Spleen (tissue), 11 donors: ENCODE data around the gene PCLO. TPM values are rescaled to one million over a fixed set of nuclear protein-coding genes. Genes with fewer than 3 reads are reported as not detected.
"Not testable (repeated sequence)": the region's sequence is repeated elsewhere in the genome, so short reads cannot be mapped to it uniquely, and the experiment has no call there.

ENCODE experiments used
- DNase-seq: peaks from one replicate; pipeline ENCODE4 v3.0.0-alpha.2; 2020
- H3K27ac ChIP-seq, 8 donors: fragments of 200-600 bp; sonication (generic) in 7 of 8; 1 replicate in 4 of 8; 2 replicates in 4 of 8; pipeline versions ENCODE4 v1.5.0 to v1.8.0; 2016 to 2021; ENCODE audit warnings: inconsistent platforms in 4 of 8, mild to moderate bottlenecking in 4 of 8, moderate library complexity in 1 of 8
- H3K27me3 ChIP-seq, 7 donors: fragments of 200-600 bp; sonication (generic) in 6 of 7; replicated peaks in 1 of 7; 1 replicate in 4 of 7; 2 replicates in 3 of 7; pipeline versions ENCODE4 v1.5.0 to v1.8.0; 2016 to 2021; ENCODE audit warnings: inconsistent platforms in 3 of 7, mild to moderate bottlenecking in 1 of 7
- H3K36me3 ChIP-seq, 6 donors: fragments of 200-600 bp; sonication (generic) in 5 of 6; 1 replicate in 4 of 6; 2 replicates in 2 of 6; pipeline versions ENCODE4 v1.5.0 to v1.8.0; 2016 to 2021; ENCODE audit warnings: inconsistent platforms in 2 of 6
- H3K4me1 ChIP-seq, 6 donors: fragments of 200-600 bp; sonication (generic) in 5 of 6; 1 replicate in 3 of 6; 2 replicates in 3 of 6; pipeline versions ENCODE4 v1.5.0 to v1.8.0; 2016 to 2021; ENCODE audit warnings: inconsistent platforms in 3 of 6
- H3K4me3 ChIP-seq, 8 donors: fragments of 200-600 bp; sonication (generic) in 7 of 8; 1 replicate in 4 of 8; 2 replicates in 4 of 8; pipeline versions ENCODE4 v1.5.0 to v1.8.0; 2016 to 2021; ENCODE audit warnings: inconsistent platforms in 4 of 8, mild to moderate bottlenecking in 4 of 8, moderate library complexity in 2 of 8
- H3K9me3 ChIP-seq, 8 donors: fragments of 200-600 bp; sonication (generic) in 7 of 8; 1 replicate in 4 of 8; 2 replicates in 4 of 8; pipeline versions ENCODE4 v1.5.0 to v1.8.0; 2016 to 2021; ENCODE audit warnings: inconsistent platforms in 4 of 8
- POLR2A ChIP-seq, 3 donors: fragments of 450-650 bp; IDR thresholded peaks; one replicate each; pipeline ENCODE4 v1.5.1; 2017; ENCODE audit warnings: antibody characterized with exemption in 3 of 3, mild to moderate bottlenecking in 1 of 3
- POLR2AphosphoS5 ChIP-seq, 3 donors: sonication (generic); formaldehyde crosslinking; IDR thresholded peaks; one replicate each; pipeline ENCODE4 v1.5.1; 2017; ENCODE audit warnings: antibody characterized with exemption in 3 of 3
- WGBS, 5 donors: extraction: QIAGEN DNeasy Blood & Tissue Kit in 3 of 5; methylation state at CpG; one replicate each; pipeline versions ENCODE4 v1.1.5 to v1.1.7; 2013 to 2018; 5-methylcytosine and 5-hydroxymethylcytosine counted together
- intact Hi-C: fragments of 100-400 bp; cut with DNase I; formaldehyde crosslinking; loops from one replicate; pipeline ENCODE4 v1.15.0; 2023; ENCODE audit warnings: low total_unique reads
- polyA plus RNA-seq, 3 donors: library from polyadenylated mRNA; stranded (reverse); fragments of 200-250 nt; gene quantifications; one replicate each; pipeline ENCODE4 v1.2.1, GENCODE V29; 2013
- total RNA-seq, 7 donors: library from RNA; depleted of rRNA in 3 of 7; stranded (reverse); fragments of >200 nt in 3 of 7; fragmentation: NEBNext Ultra II Directional in 4 of 7; extraction: Animal tissue kit (Norgen Biotek cat#: 25700) in 4 of 7; gene quantifications; one replicate each; pipeline versions ENCODE4 v1.1.0 to v1.2.1, GENCODE V29; 2016 to 2021
- TF ChIP-seq, protein P1 (sequence below), 11 experiments: fragments of 200-600 bp in 7 of 11; fragments of 450-650 bp in 4 of 11; sonication (generic) in 4 of 11; IDR thresholded peaks in 8 of 11; conservative IDR thresholded peaks in 3 of 11; 1 replicate in 7 of 11; 2 replicates in 4 of 11; pipeline versions ENCODE4 v1.4.0 to v1.8.0; 2016 to 2021; ENCODE audit warnings: antibody characterized with exemption in 11 of 11, inconsistent platforms in 4 of 11, mild to moderate bottlenecking in 1 of 11
- donor health status: healthy with polysubstance abuse.
- donor health status: DM: no; HTN: no; CAD: no; lungs with moderate emphysema.
- donor health status: DM: no; HTN: no; CAD: no.
- donor health status: Bipolar disorder and iron deficiency.
- donor health status: healthy.
- donor health status: DM: no; HTN: no; CAD: no.
- donor health status: DM: yes; HTN: yes; CAD: no.

PCLO gene
- total and polyA plus RNA-seq, 10 donors: 0.05 to 9.9 (median 1.8) TPM

DNA sequence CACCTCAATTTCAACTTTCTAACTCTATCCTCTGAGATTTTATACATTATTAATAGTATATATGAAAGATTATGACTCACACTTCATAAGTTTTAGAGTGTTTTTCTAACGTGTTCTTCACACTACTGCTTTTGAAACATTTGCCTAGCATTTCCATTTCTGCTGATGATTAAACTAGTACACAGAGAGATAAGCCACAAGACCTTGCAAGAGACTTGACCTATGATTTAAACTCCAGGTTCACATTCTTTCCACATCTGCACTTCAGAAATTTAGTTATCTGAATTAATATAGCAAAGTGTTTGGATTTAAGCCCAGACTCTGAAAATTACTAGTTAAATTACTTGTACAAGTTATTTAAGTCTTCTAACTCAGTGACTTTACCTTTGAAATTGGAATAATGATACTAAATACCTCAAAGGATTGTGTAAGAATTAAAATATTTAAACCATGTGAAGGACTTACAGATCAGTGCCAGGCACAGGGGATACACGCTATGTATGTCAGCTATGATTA lies 66.6 kb downstream of the PCLO start:
- DNase-seq: no peak
- WGBS, 5 donors: 69 to 84% (median 75%) methylated on average over 2 of the region's 2 CpGs
- no peaks in the 10 kb centered on the region for H3K4me1 ChIP-seq

DNA sequence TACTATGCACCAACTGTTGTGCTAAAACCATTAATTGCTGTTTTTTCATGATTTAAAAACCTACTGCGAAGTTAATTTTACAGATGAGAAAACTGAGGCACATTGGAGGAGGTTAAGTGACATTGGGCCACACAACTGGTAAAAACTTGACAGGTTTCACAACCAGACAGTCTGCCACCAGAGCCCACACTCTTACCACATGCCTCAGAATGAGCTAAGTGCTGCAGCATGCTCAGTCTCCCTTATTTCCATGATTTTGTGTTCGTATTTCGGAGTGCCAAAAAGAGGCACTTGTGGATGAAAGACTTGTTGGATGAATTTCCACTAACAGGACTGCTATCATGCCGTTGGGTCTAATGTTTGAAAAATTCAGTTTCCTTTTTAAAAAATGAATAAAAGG lies 77.4 kb downstream of the PCLO start:
- intact Hi-C loops: no loop called here
- peaks cover 0 to 7% (median 1%) of the 10 kb centered on the region in 8 donors for H3K9me3 ChIP-seq
- no peak for DNase-seq
- 78 to 92% (median 82%) methylated on average over 4 of the region's 4 CpGs for WGBS, 5 donors
- TF ChIP-seq POLR2A (IDR thresholded peaks at IDR 0.05) (no peak), POLR2AphosphoS5 (IDR thresholded peaks at IDR 0.05) (no peak)
- TF ChIP-seq, protein P1, sequence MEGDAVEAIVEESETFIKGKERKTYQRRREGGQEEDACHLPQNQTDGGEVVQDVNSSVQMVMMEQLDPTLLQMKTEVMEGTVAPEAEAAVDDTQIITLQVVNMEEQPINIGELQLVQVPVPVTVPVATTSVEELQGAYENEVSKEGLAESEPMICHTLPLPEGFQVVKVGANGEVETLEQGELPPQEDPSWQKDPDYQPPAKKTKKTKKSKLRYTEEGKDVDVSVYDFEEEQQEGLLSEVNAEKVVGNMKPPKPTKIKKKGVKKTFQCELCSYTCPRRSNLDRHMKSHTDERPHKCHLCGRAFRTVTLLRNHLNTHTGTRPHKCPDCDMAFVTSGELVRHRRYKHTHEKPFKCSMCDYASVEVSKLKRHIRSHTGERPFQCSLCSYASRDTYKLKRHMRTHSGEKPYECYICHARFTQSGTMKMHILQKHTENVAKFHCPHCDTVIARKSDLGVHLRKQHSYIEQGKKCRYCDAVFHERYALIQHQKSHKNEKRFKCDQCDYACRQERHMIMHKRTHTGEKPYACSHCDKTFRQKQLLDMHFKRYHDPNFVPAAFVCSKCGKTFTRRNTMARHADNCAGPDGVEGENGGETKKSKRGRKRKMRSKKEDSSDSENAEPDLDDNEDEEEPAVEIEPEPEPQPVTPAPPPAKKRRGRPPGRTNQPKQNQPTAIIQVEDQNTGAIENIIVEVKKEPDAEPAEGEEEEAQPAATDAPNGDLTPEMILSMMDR (IDR thresholded peaks at IDR 0.05 in 8 of 11, conservative IDR thresholded peaks at IDR 0.05 in 3 of 11): no peak
- H3K4me3 ChIP-seq: no peak overlapping the region
- no peak overlapping the region for H3K27ac ChIP-seq
- no peaks in the 10 kb centered on the region for H3K27me3 ChIP-seq
- no peaks in the 10 kb centered on the region for H3K36me3 ChIP-seq
- no peaks in the 10 kb centered on the region for H3K4me1 ChIP-seq

More for the DNA sequence above, 66.6 kb downstream of the PCLO start:
- Histone ChIP-seq H3K27ac (no peak overlapping the region), H3K36me3 (no peaks in the 10 kb centered on the region), H3K27me3 (no peaks in the 10 kb centered on the region), H3K9me3 (peaks cover 0 to 8% (median 0%) of the 10 kb centered on the region in 8 donors), H3K4me3 (no peak overlapping the region)
- intact Hi-C loops: no loop called here
- TF ChIP-seq, protein P1 (IDR thresholded peaks at IDR 0.05 in 8 of 11, conservative IDR thresholded peaks at IDR 0.05 in 3 of 11): no peak
- TF ChIP-seq POLR2AphosphoS5 (IDR thresholded peaks at IDR 0.05): no peak
- no peak for TF ChIP-seq POLR2A (IDR thresholded peaks at IDR 0.05)

DNA sequence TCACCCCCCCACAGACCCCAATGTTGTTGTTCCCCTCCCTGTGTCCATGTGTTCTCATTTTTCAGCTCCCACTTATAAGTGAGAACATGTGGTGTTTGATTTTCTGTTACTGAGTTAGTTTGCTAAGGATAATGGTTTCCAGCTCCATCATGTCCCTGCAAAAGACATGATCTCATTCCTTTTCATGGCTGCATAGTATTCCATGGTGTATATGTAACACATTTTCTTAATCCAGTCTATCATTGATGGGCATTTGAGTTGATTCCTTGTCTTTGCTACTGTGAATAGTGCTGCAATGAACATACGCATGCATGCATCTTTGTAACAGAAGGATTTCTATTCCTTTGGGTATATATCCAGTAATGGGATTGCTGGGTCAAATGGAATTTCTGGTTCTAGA lies 82.8 kb downstream of the PCLO start:
- 86 to 98% (median 94%) methylated on average over 1 of the region's 1 CpG for WGBS, 5 donors
- H3K27me3 ChIP-seq, DNase-seq, H3K4me3 ChIP-seq, H3K27ac ChIP-seq, H3K4me1 ChIP-seq, H3K36me3 ChIP-seq, intact Hi-C loops: not testable (repeated sequence)
- peaks cover 0 to 12% (median 8%) of the 10 kb centered on the region in 8 donors for H3K9me3 ChIP-seq

DNA sequence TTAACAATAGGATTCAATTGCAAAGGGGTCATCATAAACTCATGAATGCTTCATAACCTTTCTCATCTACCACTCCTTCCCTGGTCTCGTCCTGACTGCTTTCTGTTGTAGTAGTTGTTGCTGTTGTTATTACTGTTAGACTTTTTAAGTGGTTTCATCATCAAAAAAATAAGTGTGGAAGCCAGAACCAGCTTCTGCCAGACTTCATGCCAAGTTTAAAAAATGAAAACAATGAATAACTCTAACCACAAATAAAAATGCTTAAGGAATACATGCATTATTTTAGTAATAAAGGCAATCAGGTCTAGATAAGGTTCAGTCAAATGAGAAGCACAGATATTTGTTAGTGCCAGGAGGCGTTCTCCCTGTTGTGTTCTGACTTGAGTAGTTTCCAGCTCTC lies 85.4 kb downstream of the PCLO start:
- no peak for DNase-seq
- Histone ChIP-seq H3K4me1 (no peaks in the 10 kb centered on the region), H3K27ac (no peak overlapping the region), H3K9me3 (peaks cover 0 to 12% (median 8%) of the 10 kb centered on the region in 8 donors), H3K4me3 (no peak overlapping the region), H3K27me3 (no peaks in the 10 kb centered on the region), H3K36me3 (no peaks in the 10 kb centered on the region)
- no peak for TF ChIP-seq POLR2AphosphoS5 (IDR thresholded peaks at IDR 0.05)
- TF ChIP-seq, protein P1 (IDR thresholded peaks at IDR 0.05 in 8 of 11, conservative IDR thresholded peaks at IDR 0.05 in 3 of 11): no peak
- TF ChIP-seq POLR2A (IDR thresholded peaks at IDR 0.05): no peak
- WGBS, 5 donors: 62 to 75% (median 63%) methylated on average over 2 of the region's 2 CpGs
- intact Hi-C loops: no loop called here
